WTC11 (cell line): ENCODE results near the gene RGS17.

ENCODE experiments used
- ETV6 ChIP-seq: sonication (generic); formaldehyde crosslinking; IDR thresholded peaks from 2 replicates; pipeline ENCODE4 v1.8.1; 2022; ENCODE audit warnings: mild to moderate bottlenecking, missing genetic modification reagents
- GABPB1 ChIP-seq: sonication (generic); formaldehyde crosslinking; IDR thresholded peaks from 2 replicates; pipeline ENCODE4 v1.8.1; 2023; ENCODE audit warnings: mild to moderate bottlenecking, missing genetic modification reagents
- NR1H2 ChIP-seq: sonication (generic); formaldehyde crosslinking; IDR thresholded peaks from 2 replicates; pipeline ENCODE4 v1.9.0; 2021; ENCODE audit warnings: mild to moderate bottlenecking, moderate library complexity, missing genetic modification reagents
- OVOL2 ChIP-seq: fragments of 250-450 bp; sonication (Bioruptor Pico); IDR thresholded peaks from 2 replicates; pipeline ENCODE4 v1.9.0; 2021; ENCODE audit warnings: mild to moderate bottlenecking, borderline replicate concordance
- RELA ChIP-seq: sonication (generic); formaldehyde crosslinking; IDR thresholded peaks from 2 replicates; pipeline ENCODE4 v1.8.1; 2022; ENCODE audit warnings: missing genetic modification reagents, mild to moderate bottlenecking, borderline replicate concordance
- ZNF121 ChIP-seq: sonication (generic); formaldehyde crosslinking; IDR thresholded peaks from 2 replicates; pipeline ENCODE4 v1.8.0; 2023; ENCODE audit warnings: missing genetic modification reagents
- ZNF219 ChIP-seq: sonication (generic); formaldehyde crosslinking; IDR thresholded peaks from 2 replicates; pipeline ENCODE4 v1.8.0; 2023; ENCODE audit warnings: missing genetic modification reagents, mild to moderate bottlenecking, borderline replicate concordance
- TF ChIP-seq, protein P1 (sequence below): sonication (generic); formaldehyde crosslinking; IDR thresholded peaks from 2 replicates; pipeline ENCODE4 v1.8.0; 2022; ENCODE audit warnings: mild to moderate bottlenecking, missing genetic modification reagents
- TF ChIP-seq, protein P2 (sequence below): sonication (generic); formaldehyde crosslinking; conservative IDR thresholded peaks from 2 replicates; pipeline ENCODE4 v1.8.1; 2022; ENCODE audit warnings: mild to moderate bottlenecking, missing genetic modification reagents
- TF ChIP-seq, protein P3 (sequence below): sonication (generic); formaldehyde crosslinking; conservative IDR thresholded peaks from 2 replicates; pipeline ENCODE4 v1.8.1; 2023; ENCODE audit warnings: mild to moderate bottlenecking, low read depth, missing genetic modification reagents, moderate library complexity
- TF ChIP-seq, protein P4 (sequence below): fragments of 200-600 bp; IDR thresholded peaks from 2 replicates; pipeline ENCODE4 v1.8.0; 2022; ENCODE audit warnings: antibody characterized with exemption
- TF ChIP-seq, protein P5 (sequence below): sonication (generic); formaldehyde crosslinking; IDR thresholded peaks from 2 replicates; pipeline ENCODE4 v1.8.0; 2023; ENCODE audit warnings: mild to moderate bottlenecking, missing genetic modification reagents
- TF ChIP-seq, protein P6 (sequence below): fragments of 250-450 bp; sonication (Bioruptor Pico); IDR thresholded peaks from 2 replicates; pipeline ENCODE4 v1.9.0; 2021; ENCODE audit warnings: moderate library complexity, mild to moderate bottlenecking, inconsistent platforms, borderline replicate concordance
- TF ChIP-seq, protein P7 (sequence below): sonication (generic); formaldehyde crosslinking; IDR thresholded peaks from 2 replicates; pipeline ENCODE4 v1.8.1; 2023; ENCODE audit warnings: mild to moderate bottlenecking, missing genetic modification reagents, moderate library complexity

DNA sequence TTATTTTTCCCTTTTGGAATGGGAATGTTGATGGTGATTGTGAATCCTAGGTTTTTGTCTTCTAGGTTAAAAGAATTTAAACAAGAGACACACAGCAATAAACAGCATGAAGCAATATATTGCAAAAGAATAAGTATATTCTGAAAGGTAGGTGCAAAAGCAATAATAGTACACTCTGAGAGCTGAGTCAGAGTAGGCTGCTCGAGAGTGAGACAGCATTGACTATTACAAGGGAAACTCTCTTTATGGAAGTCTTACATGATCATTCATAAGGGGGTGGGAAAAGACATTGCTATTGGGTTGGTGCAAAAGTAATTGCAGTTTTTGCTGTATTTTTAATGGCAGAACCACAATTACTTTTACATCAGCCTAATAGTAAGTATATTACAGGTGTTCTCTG is 173.3 kb downstream of the RGS17 start:
- TF ChIP-seq, protein P1, sequence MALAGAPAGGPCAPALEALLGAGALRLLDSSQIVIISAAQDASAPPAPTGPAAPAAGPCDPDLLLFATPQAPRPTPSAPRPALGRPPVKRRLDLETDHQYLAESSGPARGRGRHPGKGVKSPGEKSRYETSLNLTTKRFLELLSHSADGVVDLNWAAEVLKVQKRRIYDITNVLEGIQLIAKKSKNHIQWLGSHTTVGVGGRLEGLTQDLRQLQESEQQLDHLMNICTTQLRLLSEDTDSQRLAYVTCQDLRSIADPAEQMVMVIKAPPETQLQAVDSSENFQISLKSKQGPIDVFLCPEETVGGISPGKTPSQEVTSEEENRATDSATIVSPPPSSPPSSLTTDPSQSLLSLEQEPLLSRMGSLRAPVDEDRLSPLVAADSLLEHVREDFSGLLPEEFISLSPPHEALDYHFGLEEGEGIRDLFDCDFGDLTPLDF (CRISPR knock-in tag) = no peak
- TF ChIP-seq, protein P2, sequence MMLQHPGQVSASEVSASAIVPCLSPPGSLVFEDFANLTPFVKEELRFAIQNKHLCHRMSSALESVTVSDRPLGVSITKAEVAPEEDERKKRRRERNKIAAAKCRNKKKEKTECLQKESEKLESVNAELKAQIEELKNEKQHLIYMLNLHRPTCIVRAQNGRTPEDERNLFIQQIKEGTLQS (CRISPR knock-in tag) = no peak
- no peak for TF ChIP-seq ZNF121 (CRISPR knock-in tag)
- TF ChIP-seq, protein P3, sequence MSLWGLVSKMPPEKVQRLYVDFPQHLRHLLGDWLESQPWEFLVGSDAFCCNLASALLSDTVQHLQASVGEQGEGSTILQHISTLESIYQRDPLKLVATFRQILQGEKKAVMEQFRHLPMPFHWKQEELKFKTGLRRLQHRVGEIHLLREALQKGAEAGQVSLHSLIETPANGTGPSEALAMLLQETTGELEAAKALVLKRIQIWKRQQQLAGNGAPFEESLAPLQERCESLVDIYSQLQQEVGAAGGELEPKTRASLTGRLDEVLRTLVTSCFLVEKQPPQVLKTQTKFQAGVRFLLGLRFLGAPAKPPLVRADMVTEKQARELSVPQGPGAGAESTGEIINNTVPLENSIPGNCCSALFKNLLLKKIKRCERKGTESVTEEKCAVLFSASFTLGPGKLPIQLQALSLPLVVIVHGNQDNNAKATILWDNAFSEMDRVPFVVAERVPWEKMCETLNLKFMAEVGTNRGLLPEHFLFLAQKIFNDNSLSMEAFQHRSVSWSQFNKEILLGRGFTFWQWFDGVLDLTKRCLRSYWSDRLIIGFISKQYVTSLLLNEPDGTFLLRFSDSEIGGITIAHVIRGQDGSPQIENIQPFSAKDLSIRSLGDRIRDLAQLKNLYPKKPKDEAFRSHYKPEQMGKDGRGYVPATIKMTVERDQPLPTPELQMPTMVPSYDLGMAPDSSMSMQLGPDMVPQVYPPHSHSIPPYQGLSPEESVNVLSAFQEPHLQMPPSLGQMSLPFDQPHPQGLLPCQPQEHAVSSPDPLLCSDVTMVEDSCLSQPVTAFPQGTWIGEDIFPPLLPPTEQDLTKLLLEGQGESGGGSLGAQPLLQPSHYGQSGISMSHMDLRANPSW = no peak
- TF ChIP-seq, protein P4, sequence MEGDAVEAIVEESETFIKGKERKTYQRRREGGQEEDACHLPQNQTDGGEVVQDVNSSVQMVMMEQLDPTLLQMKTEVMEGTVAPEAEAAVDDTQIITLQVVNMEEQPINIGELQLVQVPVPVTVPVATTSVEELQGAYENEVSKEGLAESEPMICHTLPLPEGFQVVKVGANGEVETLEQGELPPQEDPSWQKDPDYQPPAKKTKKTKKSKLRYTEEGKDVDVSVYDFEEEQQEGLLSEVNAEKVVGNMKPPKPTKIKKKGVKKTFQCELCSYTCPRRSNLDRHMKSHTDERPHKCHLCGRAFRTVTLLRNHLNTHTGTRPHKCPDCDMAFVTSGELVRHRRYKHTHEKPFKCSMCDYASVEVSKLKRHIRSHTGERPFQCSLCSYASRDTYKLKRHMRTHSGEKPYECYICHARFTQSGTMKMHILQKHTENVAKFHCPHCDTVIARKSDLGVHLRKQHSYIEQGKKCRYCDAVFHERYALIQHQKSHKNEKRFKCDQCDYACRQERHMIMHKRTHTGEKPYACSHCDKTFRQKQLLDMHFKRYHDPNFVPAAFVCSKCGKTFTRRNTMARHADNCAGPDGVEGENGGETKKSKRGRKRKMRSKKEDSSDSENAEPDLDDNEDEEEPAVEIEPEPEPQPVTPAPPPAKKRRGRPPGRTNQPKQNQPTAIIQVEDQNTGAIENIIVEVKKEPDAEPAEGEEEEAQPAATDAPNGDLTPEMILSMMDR = no peak
- TF ChIP-seq, protein P5, sequence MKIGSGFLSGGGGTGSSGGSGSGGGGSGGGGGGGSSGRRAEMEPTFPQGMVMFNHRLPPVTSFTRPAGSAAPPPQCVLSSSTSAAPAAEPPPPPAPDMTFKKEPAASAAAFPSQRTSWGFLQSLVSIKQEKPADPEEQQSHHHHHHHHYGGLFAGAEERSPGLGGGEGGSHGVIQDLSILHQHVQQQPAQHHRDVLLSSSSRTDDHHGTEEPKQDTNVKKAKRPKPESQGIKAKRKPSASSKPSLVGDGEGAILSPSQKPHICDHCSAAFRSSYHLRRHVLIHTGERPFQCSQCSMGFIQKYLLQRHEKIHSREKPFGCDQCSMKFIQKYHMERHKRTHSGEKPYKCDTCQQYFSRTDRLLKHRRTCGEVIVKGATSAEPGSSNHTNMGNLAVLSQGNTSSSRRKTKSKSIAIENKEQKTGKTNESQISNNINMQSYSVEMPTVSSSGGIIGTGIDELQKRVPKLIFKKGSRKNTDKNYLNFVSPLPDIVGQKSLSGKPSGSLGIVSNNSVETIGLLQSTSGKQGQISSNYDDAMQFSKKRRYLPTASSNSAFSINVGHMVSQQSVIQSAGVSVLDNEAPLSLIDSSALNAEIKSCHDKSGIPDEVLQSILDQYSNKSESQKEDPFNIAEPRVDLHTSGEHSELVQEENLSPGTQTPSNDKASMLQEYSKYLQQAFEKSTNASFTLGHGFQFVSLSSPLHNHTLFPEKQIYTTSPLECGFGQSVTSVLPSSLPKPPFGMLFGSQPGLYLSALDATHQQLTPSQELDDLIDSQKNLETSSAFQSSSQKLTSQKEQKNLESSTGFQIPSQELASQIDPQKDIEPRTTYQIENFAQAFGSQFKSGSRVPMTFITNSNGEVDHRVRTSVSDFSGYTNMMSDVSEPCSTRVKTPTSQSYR (CRISPR knock-in tag) = no peak
- TF ChIP-seq RELA (CRISPR knock-in tag) = no peak
- no peak for TF ChIP-seq NR1H2 (CRISPR knock-in tag)
- no peak for TF ChIP-seq OVOL2
- TF ChIP-seq, protein P6, sequence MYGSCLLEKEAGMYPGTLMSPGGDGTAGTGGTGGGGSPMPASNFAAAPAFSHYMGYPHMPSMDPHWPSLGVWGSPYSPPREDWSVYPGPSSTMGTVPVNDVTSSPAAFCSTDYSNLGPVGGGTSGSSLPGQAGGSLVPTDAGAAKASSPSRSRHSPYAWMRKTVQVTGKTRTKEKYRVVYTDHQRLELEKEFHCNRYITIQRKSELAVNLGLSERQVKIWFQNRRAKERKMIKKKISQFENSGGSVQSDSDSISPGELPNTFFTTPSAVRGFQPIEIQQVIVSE (CRISPR knock-in tag) = no peak
- no peak for TF ChIP-seq ETV6 (CRISPR knock-in tag)
- TF ChIP-seq, protein P7, sequence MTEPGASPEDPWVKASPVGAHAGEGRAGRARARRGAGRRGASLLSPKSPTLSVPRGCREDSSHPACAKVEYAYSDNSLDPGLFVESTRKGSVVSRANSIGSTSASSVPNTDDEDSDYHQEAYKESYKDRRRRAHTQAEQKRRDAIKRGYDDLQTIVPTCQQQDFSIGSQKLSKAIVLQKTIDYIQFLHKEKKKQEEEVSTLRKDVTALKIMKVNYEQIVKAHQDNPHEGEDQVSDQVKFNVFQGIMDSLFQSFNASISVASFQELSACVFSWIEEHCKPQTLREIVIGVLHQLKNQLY (CRISPR knock-in tag) = no peak
- TF ChIP-seq GABPB1 (CRISPR knock-in tag) = no peak
- TF ChIP-seq ZNF219 (CRISPR knock-in tag) = no peak
